NT2/D1 (cell line): ENCODE results near the gene INTS7.

ENCODE experiments used
- YY1 ChIP-seq: IDR thresholded peaks from 2 replicates; pipeline ENCODE4 v1.6.1; 2011; ENCODE audit not compliant: insufficient read length, insufficient read depth
- ZNF274 ChIP-seq: IDR thresholded peaks from 2 replicates; pipeline ENCODE4 v1.6.1; 2011; ENCODE audit warnings: mild to moderate bottlenecking, low read depth, low read length

DNA sequence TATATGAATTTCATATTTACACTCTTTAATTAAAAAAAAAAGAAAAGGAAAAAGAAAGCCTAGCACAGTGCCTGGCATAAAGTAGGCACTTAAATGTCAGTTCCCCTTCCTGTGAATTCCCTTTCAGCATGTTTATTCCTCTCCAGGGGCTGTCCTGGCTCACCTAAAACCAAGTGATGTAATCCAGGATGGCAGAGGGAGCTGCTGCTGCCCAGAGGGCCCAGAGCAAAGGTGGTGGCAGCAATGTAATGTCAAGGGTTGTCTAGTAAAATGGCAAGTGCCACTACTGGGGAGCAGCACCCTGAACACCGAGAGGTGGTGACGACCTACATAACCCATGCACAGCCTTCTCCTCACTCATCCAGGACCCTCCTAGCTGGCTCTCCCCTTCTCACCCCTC lies 126.4 kb downstream of the INTS7 start:
- TF ChIP-seq ZNF274 (no peak), YY1 (no peak)
